HepG2 (cell line): ENCODE measurements around the gene HES2. TPM values are rescaled to one million over a fixed set of nuclear protein-coding genes. Genes with fewer than 3 reads are reported as not detected.
"Not testable (repeated sequence)": the region's sequence is repeated elsewhere in the genome, so short reads cannot be mapped to it uniquely, and the experiment has no call there.

Source experiments
- GATAD2A ChIP-seq: IDR thresholded peaks from 2 replicates; pipeline ENCODE4 v1.6.1; 2016
- HDAC2 ChIP-seq: sonication (generic); formaldehyde crosslinking; IDR thresholded peaks from 2 replicates; pipeline ENCODE4 v1.4.0; 2020; ENCODE audit warnings: missing genetic modification reagents
- KDM6A ChIP-seq: IDR thresholded peaks from 2 replicates; pipeline ENCODE4 v1.6.1; 2016; ENCODE audit warnings: low read depth
- MTA1 ChIP-seq: sonication (generic); formaldehyde crosslinking; IDR thresholded peaks from 2 replicates; pipeline ENCODE4 v1.4.0; 2020; ENCODE audit warnings: missing genetic modification reagents, mild to moderate bottlenecking, borderline replicate concordance
- PAXIP1 ChIP-seq: sonication (generic); formaldehyde crosslinking; conservative IDR thresholded peaks from 2 replicates; pipeline ENCODE4 v1.4.0; 2020; ENCODE audit warnings: mild to moderate bottlenecking, missing genetic modification reagents, moderate library complexity
- RXRA ChIP-seq: sonication (generic); formaldehyde crosslinking; IDR thresholded peaks from 2 replicates; pipeline ENCODE4 v1.5.1; 2020; ENCODE audit warnings: missing genetic modification reagents
- SKI ChIP-seq: fragments of 450-650 bp; IDR thresholded peaks from one replicate; pipeline ENCODE4 v1.6.1; 2018; ENCODE audit warnings: mild to moderate bottlenecking; ENCODE audit not compliant: partially characterized antibody
- SKIL ChIP-seq: sonication (generic); formaldehyde crosslinking; IDR thresholded peaks from 2 replicates; pipeline ENCODE4 v1.8.0; 2022; ENCODE audit warnings: missing genetic modification reagents, mild to moderate bottlenecking, moderate library complexity, borderline replicate concordance
- SOX13 ChIP-seq, 3 experiments: fragments of 450-650 bp in 1 of 3; sonication (generic) in 1 of 3; formaldehyde crosslinking in 1 of 3; IDR thresholded peaks in 2 of 3; conservative IDR thresholded peaks in 1 of 3; 2 replicates each; pipeline versions ENCODE4 v1.5.0 to v1.6.1; 2016 to 2020; ENCODE audit warnings: antibody characterized with exemption in 1 of 3, mild to moderate bottlenecking in 1 of 3, missing compliant biosample characterization in 1 of 3, missing genetic modification reagents in 1 of 3, moderate library complexity in 1 of 3
- SPEN ChIP-seq: sonication (generic); formaldehyde crosslinking; IDR thresholded peaks from 2 replicates; pipeline ENCODE4 v1.5.1; 2020; ENCODE audit warnings: low read depth, mild to moderate bottlenecking, missing genetic modification reagents
- ZNF564 ChIP-seq: sonication (generic); formaldehyde crosslinking; IDR thresholded peaks from 2 replicates; pipeline ENCODE4 v1.8.1; 2023; ENCODE audit warnings: mild to moderate bottlenecking, missing genetic modification reagents
- ZNF574 ChIP-seq: sonication (generic); formaldehyde crosslinking; IDR thresholded peaks from 2 replicates; pipeline ENCODE4 v1.4.0; 2020; ENCODE audit warnings: missing genetic modification reagents
- polyA plus RNA-seq, 8 experiments: library from polyadenylated mRNA; depleted of rRNA in 3 of 8; stranded (reverse) in 7 of 8; unstranded in 1 of 8; fragments of >200 nt; fragmentation: Illumina TruSeq in 4 of 8; extraction: Trizol in 4 of 8; gene quantifications; 2 replicates each; pipeline versions ENCODE4 v1.2.1 to v1.2.3, GENCODE V29; 2011 to 2016; ENCODE audit warnings: low read depth in 4 of 8, missing spikeins in 1 of 8, mixed read lengths in 1 of 8; ENCODE audit not compliant: insufficient read depth in 1 of 8
- total RNA-seq, 5 experiments: library from RNA; depleted of rRNA; stranded (reverse); fragments of >200 nt; fragmentation: Illumina TruSeq; extraction: Trizol; gene quantifications; 2 replicates each; pipeline ENCODE4 v1.2.3, GENCODE V29; 2016; ENCODE audit warnings: low read depth in 1 of 5
- TF ChIP-seq, protein P1 (sequence below): IDR thresholded peaks from 2 replicates; pipeline ENCODE4 v1.4.0; 2020; ENCODE audit warnings: mild to moderate bottlenecking, missing genetic modification reagents
- TF ChIP-seq, protein P2 (sequence below): IDR thresholded peaks from 2 replicates; pipeline ENCODE4 v1.6.1; 2016; ENCODE audit warnings: low read depth, control low read depth

HES2 gene
- total and polyA plus RNA-seq, 2 of the 13 experiments (the other 11 are each of a cell fraction or from before 2014, with no cell fraction given): 0.11 to 0.17 TPM

- TF ChIP-seq PAXIP1 (CRISPR knock-in tag): peak; percentile 31; the same call in 1 of the 2 replicates
- not testable (repeated sequence) for TF ChIP-seq SOX13 (IDR thresholded peaks at IDR 0.05)
- TF ChIP-seq SOX13 (CRISPR knock-in tag; conservative IDR thresholded peaks at IDR 0.05 in 1 of 2, IDR thresholded peaks at IDR 0.05 in 1 of 2): peak in 1 of 2 experiments; percentile 37; a peak in 1 of 4 replicates
- peak; percentile 81 for TF ChIP-seq SKI
- peak; percentile 62 for TF ChIP-seq ZNF574
- TF ChIP-seq, protein P1, sequence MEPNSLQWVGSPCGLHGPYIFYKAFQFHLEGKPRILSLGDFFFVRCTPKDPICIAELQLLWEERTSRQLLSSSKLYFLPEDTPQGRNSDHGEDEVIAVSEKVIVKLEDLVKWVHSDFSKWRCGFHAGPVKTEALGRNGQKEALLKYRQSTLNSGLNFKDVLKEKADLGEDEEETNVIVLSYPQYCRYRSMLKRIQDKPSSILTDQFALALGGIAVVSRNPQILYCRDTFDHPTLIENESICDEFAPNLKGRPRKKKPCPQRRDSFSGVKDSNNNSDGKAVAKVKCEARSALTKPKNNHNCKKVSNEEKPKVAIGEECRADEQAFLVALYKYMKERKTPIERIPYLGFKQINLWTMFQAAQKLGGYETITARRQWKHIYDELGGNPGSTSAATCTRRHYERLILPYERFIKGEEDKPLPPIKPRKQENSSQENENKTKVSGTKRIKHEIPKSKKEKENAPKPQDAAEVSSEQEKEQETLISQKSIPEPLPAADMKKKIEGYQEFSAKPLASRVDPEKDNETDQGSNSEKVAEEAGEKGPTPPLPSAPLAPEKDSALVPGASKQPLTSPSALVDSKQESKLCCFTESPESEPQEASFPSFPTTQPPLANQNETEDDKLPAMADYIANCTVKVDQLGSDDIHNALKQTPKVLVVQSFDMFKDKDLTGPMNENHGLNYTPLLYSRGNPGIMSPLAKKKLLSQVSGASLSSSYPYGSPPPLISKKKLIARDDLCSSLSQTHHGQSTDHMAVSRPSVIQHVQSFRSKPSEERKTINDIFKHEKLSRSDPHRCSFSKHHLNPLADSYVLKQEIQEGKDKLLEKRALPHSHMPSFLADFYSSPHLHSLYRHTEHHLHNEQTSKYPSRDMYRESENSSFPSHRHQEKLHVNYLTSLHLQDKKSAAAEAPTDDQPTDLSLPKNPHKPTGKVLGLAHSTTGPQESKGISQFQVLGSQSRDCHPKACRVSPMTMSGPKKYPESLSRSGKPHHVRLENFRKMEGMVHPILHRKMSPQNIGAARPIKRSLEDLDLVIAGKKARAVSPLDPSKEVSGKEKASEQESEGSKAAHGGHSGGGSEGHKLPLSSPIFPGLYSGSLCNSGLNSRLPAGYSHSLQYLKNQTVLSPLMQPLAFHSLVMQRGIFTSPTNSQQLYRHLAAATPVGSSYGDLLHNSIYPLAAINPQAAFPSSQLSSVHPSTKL (CRISPR knock-in tag): 0 out of 2 replicates have a peak, but pooled peaks have one; percentile 9
- TF ChIP-seq, protein P2, sequence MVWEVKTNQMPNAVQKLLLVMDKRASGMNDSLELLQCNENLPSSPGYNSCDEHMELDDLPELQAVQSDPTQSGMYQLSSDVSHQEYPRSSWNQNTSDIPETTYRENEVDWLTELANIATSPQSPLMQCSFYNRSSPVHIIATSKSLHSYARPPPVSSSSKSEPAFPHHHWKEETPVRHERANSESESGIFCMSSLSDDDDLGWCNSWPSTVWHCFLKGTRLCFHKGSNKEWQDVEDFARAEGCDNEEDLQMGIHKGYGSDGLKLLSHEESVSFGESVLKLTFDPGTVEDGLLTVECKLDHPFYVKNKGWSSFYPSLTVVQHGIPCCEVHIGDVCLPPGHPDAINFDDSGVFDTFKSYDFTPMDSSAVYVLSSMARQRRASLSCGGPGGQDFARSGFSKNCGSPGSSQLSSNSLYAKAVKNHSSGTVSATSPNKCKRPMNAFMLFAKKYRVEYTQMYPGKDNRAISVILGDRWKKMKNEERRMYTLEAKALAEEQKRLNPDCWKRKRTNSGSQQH (CRISPR knock-in tag): peak; percentile 69; the same call in 1 of the 2 replicates
- TF ChIP-seq RXRA (CRISPR knock-in tag): peak; percentile 96
- 0 out of 2 replicates have a peak, but pooled peaks have one; percentile 27 for TF ChIP-seq HDAC2 (CRISPR knock-in tag)
- 0 out of 2 replicates have a peak, but pooled peaks have one; percentile 37 for TF ChIP-seq KDM6A (CRISPR knock-in tag)
- TF ChIP-seq SPEN (CRISPR knock-in tag): 0 out of 2 replicates have a peak, but pooled peaks have one; percentile 41
- peak; percentile 73 for TF ChIP-seq SKIL
- peak; percentile 14; the same call in 1 of the 2 replicates for TF ChIP-seq ZNF564
- TF ChIP-seq GATAD2A (CRISPR knock-in tag): peak; percentile 55
- 0 out of 2 replicates have a peak, but pooled peaks have one; percentile 22 for TF ChIP-seq MTA1 (CRISPR knock-in tag)
Measured at GRCh38 chr1:6445929-6446328, 26.2 kb upstream of the HES2 start (continued).
